GM10266 (cell line): ENCODE measurements around the gene STPG2.

Experiments
- DNase-seq: peaks from one replicate; pipeline ENCODE4 v3.0.0; 2012; ENCODE audit errors: extremely low spot score
- CTCF ChIP-seq: IDR thresholded peaks from 2 replicates; pipeline ENCODE4 v1.5.1; 2012; ENCODE audit warnings: mild to moderate bottlenecking, low read depth; ENCODE audit not compliant: control insufficient read depth, insufficient read depth; ENCODE audit errors: missing control alignments

STPG2 gene

GRCh38 chr4:97952763-97953162, 190.5 kb downstream of the STPG2 start:
- no peak for DNase-seq
- no peak for TF ChIP-seq CTCF

- DNase-seq = no peak
- no peak for TF ChIP-seq CTCF
Measured at GRCh38 chr4:97950836-97951235, 192.4 kb downstream of the STPG2 start.

DNA sequence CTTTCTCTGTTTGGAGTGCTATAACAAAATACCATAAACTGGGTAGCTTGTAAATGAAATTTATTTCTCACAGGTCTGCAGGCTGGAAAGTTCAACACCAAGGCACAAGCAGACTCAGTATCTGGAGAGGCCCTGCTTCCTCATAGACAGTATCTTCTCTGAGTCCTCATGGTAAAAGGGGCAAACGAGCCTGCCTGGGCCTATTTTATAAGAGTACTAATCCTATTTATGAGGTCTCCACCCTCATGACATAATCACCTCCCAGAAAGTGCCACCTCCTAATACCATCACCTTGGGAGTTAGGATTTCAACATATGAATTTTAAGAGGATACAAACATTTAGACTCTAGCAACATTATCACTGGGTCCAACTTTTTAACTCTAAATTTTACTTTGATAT, 200.3 kb downstream of the STPG2 start:
- no peak for TF ChIP-seq CTCF

DNA sequence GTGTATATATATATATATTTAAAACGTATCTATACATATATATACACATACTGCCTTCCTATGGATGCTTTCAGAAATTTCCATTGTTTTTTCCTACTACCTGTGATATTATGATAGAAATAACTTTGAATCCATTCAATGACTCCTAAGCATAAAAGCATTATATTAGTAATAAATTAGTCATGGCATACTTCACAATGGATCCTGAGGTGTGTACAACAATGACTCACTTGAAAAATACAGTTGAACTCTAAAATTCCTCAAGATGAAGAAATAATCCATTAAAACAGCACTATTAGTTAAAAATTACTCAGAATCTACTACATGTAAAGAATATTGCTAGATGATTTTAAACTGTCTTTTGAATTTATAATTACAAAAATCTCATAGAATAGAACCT, 201.1 kb downstream of the STPG2 start:
- TF ChIP-seq CTCF = no peak
- DNase-seq = no peak

More for the DNA sequence above, 200.3 kb downstream of the STPG2 start:
- DNase-seq = no peak

DNA sequence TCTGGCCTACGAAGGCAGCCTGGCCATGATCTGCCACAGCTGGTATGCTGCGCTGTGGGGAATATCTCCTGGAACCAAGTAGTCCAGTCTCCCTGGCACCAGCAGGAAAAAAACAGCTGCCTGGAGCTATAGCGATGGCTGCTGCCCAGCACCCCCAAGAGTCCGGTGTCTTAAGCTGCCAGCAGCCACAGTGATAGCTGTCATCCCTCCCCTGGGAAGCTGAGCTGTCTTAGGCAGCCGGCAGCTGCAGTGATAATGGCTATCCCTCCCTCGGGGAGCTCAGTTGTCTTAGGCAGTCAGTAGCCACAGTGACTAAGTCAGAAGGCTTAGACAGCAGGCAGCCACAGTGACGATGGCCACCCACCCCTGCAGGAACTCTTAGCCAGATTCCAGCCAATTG, 205.1 kb downstream of the STPG2 start:
- DNase-seq = no peak
- no peak for TF ChIP-seq CTCF

- no peak for TF ChIP-seq CTCF
- no peak for DNase-seq
Measured at GRCh38 chr4:97924341-97924958, 218.8 kb downstream of the STPG2 start.

DNA sequence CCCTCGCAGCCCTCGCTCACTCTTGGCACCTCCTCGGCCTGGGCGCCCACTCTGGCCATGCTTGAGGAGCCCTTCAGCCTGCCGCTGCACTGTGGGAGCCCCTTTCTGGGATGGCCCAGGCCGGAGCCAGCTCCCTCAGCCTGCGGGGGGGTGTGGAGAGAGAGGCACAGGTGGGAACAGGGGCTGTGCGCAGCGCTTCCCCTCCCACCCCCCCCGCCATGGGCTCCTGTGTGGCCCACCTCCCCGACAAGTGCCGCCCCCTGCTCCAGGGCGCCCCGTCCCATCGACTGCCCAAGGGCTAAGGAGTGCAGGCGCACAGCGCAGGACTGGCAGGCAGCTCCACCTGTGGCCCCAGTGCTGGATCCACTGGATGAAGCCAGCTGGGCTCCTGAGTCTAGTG, 220.2 kb downstream of the STPG2 start:
- TF ChIP-seq CTCF = no peak
- DNase-seq = no peak
